Adipocyte (in vitro differentiated cells): Measurements from ENCODE around the gene PAPPA.

Source experiments
- DNase-seq: peaks from one replicate; pipeline ENCODE4 v3.0.0-alpha.2; 2015; ENCODE audit warnings: low read depth
- H3K27me3 ChIP-seq: replicated peaks from 2 replicates; pipeline ENCODE4 v1.7.0; 2013; ENCODE audit warnings: mild to moderate bottlenecking, low read length, moderate library complexity; ENCODE audit not compliant: control insufficient read depth, insufficient read depth
- H3K36me3 ChIP-seq: 2 replicates; pipeline ENCODE4 v1.7.0; 2013; ENCODE audit warnings: low read length, mild to moderate bottlenecking, moderate library complexity; ENCODE audit not compliant: control insufficient read depth, insufficient read depth, severe bottlenecking
- H3K4me1 ChIP-seq: 2 replicates; pipeline ENCODE4 v1.7.0; 2013; ENCODE audit warnings: mild to moderate bottlenecking, low read length, moderate library complexity; ENCODE audit not compliant: control insufficient read depth, insufficient read depth
- H3K4me3 ChIP-seq: 2 replicates; pipeline ENCODE4 v1.7.0; 2013; ENCODE audit warnings: mild to moderate bottlenecking, low read length, moderate library complexity
- H3K9ac ChIP-seq: 2 replicates; pipeline ENCODE4 v1.7.0; 2013; ENCODE audit warnings: mild to moderate bottlenecking, low read length, moderate library complexity
- H3K9me3 ChIP-seq: 2 replicates; pipeline ENCODE4 v1.7.0; 2013; ENCODE audit warnings: mild to moderate bottlenecking, low read length, moderate library complexity; ENCODE audit not compliant: control insufficient read depth

PAPPA gene

GRCh38 chr9:116393198-116393597 is 239.6 kb downstream of the PAPPA start:
- Histone ChIP-seq H3K4me1 (peaks cover 9% of the 10 kb centered on the region), H3K27me3 (no peaks in the 10 kb centered on the region), H3K4me3 (no peak overlapping the region), H3K9me3 (no peaks in the 10 kb centered on the region), H3K9ac (no peak overlapping the region), H3K36me3 (peaks cover 67% of the 10 kb centered on the region)
- no peak for DNase-seq

- no peak for DNase-seq
- Histone ChIP-seq H3K9me3 (no peaks in the 10 kb centered on the region), H3K9ac (no peak overlapping the region), H3K4me3 (no peak overlapping the region), H3K4me1 (peaks cover 9% of the 10 kb centered on the region), H3K36me3 (peaks cover 68% of the 10 kb centered on the region), H3K27me3 (no peaks in the 10 kb centered on the region)
Measured at GRCh38 chr9:116394070-116394469, 240.5 kb downstream of the PAPPA start.

DNA sequence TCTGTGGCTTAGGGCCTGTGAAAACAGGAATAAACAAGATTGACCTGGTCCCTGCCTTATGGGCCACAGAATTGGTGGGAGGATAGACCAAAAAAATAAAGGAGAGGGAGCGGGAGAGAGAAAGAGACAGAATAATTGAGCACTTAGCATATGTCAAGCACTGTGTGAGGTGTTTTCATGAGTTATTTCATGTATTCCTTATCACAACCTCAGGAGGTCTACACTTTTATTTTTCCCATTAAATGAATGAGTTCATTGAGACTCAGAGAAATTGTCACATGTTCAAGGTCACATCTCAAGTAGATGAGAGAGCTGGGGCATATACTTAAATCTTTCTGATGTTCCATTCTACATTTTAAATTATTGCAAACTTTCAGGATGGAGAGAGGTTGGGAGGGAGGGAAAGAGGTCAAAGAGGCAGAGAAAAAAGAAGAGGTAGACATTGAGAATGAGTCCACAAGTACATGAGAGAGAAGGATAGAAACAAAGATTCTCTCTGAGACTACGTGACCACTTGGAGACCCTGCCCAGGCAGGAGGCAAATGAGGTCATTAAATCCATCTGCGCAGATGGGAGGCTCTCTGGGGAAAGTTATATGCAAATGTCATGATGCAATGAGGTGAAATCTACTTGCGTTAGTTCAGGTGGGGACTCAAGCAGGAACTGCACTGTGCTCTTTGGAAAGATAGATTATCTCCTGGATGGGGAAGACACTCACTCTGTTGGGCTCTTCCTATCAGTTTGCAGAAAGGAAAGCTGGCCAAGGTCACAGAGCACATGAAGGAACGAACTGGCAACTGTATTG is 241.5 kb downstream of the PAPPA start:
- Histone ChIP-seq H3K27me3 (no peaks in the 10 kb centered on the region), H3K4me3 (no peak overlapping the region), H3K9me3 (no peaks in the 10 kb centered on the region), H3K36me3 (peaks cover 67% of the 10 kb centered on the region), H3K4me1 (peaks cover 9% of the 10 kb centered on the region), H3K9ac (no peak overlapping the region)
- DNase-seq = no peak

DNA sequence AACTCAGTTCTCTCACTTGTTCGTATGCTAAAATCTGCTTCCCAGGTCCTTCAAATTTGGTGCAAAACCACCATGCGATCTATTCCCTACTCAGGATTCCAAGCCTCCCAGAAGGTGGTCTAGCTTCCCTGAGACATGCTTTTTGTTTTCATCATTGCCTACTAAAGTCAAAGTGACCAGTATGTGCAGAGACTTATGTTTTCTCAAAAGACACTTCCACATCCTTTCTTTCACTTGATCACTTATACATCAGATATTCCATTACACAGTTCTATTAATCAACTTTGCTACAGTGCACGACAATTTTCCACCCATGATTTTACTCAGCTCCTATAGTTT is 242.1 kb downstream of the PAPPA start:
- Histone ChIP-seq H3K27me3 (no peaks in the 10 kb centered on the region), H3K9me3 (no peaks in the 10 kb centered on the region), H3K4me1 (peaks cover 9% of the 10 kb centered on the region), H3K9ac (no peak overlapping the region), H3K36me3 (peaks cover 67% of the 10 kb centered on the region), H3K4me3 (no peak overlapping the region)
- no peak for DNase-seq

DNA sequence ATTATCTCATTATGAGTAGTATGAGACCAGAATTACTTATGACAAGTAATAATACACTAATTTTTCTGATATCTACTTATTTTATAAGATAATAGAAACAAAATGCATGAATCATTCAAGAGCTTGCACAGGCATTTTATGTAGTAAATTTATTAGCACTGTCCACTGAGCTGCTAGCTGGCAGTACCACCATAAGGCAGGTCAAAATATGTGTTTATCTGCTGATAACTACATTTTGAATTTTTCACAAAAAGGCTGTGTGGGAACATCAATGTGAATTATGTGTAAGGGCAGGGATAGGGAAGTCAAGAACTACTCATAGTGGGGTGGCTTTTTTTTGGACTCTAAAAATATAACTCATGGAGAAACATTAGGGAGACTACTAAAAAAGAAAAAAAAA is 249.6 kb downstream of the PAPPA start:
- no peak for DNase-seq
- no peaks in the 10 kb centered on the region for H3K27me3 ChIP-seq
- peaks cover 2% of the 10 kb centered on the region for H3K4me1 ChIP-seq
- H3K4me3 ChIP-seq = no peak overlapping the region
- peaks cover 14% of the 10 kb centered on the region for H3K36me3 ChIP-seq
- no peak overlapping the region for H3K9ac ChIP-seq
- no peaks in the 10 kb centered on the region for H3K9me3 ChIP-seq

DNA sequence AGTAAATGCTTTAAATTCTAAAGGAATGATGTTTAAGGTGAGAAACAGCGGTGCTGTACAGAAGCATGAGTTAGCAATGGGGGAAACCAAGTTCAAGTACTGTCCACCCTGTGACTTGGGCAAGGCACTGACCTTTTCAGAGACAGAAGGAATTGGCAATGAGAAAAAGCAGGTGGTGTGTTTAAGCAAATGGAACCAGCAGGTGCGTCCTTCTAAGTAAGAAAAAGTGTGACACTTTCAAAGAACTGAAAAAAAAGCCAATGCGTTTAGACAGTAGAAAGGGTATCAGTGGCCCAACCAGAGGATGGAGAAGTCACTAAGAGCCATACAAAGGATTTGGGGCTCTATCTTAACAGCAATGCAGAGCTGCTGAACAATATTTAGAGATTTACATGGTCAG is 250.6 kb downstream of the PAPPA start:
- no peak for DNase-seq
- Histone ChIP-seq H3K4me3 (no peak overlapping the region), H3K36me3 (peaks cover 4% of the 10 kb centered on the region), H3K9me3 (no peaks in the 10 kb centered on the region), H3K9ac (no peak overlapping the region), H3K27me3 (no peaks in the 10 kb centered on the region), H3K4me1 (peaks cover 2% of the 10 kb centered on the region)

DNA sequence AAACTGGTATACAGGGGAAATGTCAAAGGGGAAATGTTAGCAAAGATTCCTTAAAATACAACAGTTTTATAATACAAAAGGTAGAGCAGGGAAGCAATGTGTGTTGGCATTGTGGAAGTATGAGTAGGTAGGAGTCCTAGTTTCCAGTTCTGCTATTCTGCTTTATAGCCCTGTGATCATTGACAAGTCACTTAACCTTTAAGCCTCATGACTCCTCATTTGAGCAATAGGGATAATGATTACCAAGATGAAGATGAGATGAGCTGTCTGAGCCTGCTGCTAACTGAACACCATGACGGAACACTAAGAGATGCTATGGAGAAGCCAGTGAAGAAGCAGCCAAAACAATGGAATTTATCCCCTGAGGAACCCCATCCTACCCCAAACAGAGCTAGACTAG is 251.7 kb downstream of the PAPPA start:
- Histone ChIP-seq H3K4me1 (peaks cover 2% of the 10 kb centered on the region), H3K9me3 (no peaks in the 10 kb centered on the region), H3K9ac (no peak overlapping the region), H3K4me3 (no peak overlapping the region), H3K27me3 (no peaks in the 10 kb centered on the region), H3K36me3 (no peaks in the 10 kb centered on the region)
- no peak for DNase-seq

DNA sequence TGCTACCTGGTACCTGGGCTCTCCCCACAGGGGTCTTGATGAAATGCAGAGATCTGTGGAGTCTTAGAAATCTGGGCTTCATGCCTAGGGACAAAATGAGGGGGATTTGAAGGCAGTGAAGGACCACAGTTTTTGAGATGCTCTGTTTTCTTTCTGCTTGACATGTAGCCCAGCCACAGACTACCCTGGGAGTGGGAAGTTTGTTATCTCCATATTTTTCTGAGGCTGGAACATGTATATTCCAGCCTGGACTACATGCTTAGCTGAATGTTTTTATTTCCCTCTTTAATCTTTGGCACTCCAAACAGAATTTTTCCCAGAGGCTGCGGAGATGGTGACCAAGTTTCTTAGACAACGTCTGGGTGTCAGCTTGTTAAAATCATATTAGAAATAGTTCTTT is 252.9 kb downstream of the PAPPA start:
- no peaks in the 10 kb centered on the region for H3K27me3 ChIP-seq
- no peak for DNase-seq
- H3K4me3 ChIP-seq = no peak overlapping the region
- H3K36me3 ChIP-seq = no peaks in the 10 kb centered on the region
- peaks cover 2% of the 10 kb centered on the region for H3K4me1 ChIP-seq
- H3K9me3 ChIP-seq = no peaks in the 10 kb centered on the region
- no peak overlapping the region for H3K9ac ChIP-seq

GRCh38 chr9:116409129-116409528 is 255.5 kb downstream of the PAPPA start:
- Histone ChIP-seq H3K36me3 (no peaks in the 10 kb centered on the region), H3K4me1 (no peaks in the 10 kb centered on the region), H3K4me3 (no peak overlapping the region), H3K9me3 (no peaks in the 10 kb centered on the region), H3K27me3 (no peaks in the 10 kb centered on the region), H3K9ac (no peak overlapping the region)
- no peak for DNase-seq

- no peaks in the 10 kb centered on the region for H3K9me3 ChIP-seq
- H3K36me3 ChIP-seq = no peaks in the 10 kb centered on the region
- no peak for DNase-seq
- no peaks in the 10 kb centered on the region for H3K27me3 ChIP-seq
- no peaks in the 10 kb centered on the region for H3K4me1 ChIP-seq
- no peak overlapping the region for H3K9ac ChIP-seq
- no peak overlapping the region for H3K4me3 ChIP-seq
Measured at GRCh38 chr9:116409638-116410037, 256.0 kb downstream of the PAPPA start.

DNA sequence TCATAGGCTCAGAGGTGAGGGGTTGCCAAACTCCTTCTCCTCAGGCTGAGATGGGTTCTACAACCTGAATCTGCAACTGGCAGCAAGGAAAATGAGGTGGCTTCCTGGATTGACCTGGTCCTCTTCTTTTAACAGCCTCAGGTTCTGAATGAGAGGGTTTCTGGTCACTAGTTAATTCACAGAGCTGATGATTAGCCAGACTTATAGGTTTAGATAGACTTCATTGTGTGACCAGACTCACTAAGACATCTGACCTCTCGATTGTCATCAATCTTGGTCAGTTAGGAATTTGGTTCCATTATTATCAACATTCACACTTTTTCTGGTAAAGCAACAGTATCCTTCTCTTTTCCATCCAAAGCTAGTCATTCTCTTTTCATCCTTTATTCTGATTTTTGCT is 257.9 kb downstream of the PAPPA start:
- DNase-seq = no peak
- Histone ChIP-seq H3K36me3 (no peaks in the 10 kb centered on the region), H3K27me3 (no peaks in the 10 kb centered on the region), H3K9me3 (no peaks in the 10 kb centered on the region), H3K9ac (no peak overlapping the region), H3K4me1 (no peaks in the 10 kb centered on the region), H3K4me3 (no peak overlapping the region)

DNA sequence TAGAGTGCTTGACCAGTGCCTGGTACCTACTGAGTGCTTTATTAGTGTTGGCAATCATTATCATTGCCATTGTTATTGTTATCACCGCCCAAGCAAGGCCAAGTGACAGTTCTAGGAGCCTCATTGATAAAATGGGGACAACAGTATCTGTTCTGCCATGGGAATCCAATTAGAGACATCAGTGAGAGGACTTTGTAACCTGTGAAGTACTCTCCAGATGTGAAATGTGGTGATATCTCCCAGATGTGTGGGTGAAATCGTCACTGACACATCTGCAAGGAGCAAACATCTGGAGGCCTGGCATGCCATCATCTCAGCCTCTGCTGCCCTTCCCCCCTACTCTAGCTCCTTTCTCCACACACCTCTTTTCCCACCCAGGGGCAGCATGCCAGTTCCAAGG is 260.8 kb downstream of the PAPPA start:
- no peak overlapping the region for H3K9ac ChIP-seq
- no peak overlapping the region for H3K4me3 ChIP-seq
- H3K36me3 ChIP-seq = no peaks in the 10 kb centered on the region
- H3K27me3 ChIP-seq = no peaks in the 10 kb centered on the region
- H3K9me3 ChIP-seq = no peaks in the 10 kb centered on the region
- H3K4me1 ChIP-seq = no peaks in the 10 kb centered on the region
- no peak for DNase-seq
